HT1080 (cell line): ENCODE measurements around the gene NFYA. TPM values are rescaled to one million over a fixed set of nuclear protein-coding genes. Genes with fewer than 3 reads are reported as not detected.
"Not testable (repeated sequence)": the region's sequence is repeated elsewhere in the genome, so short reads cannot be mapped to it uniquely, and the experiment has no call there.

ENCODE experiments used
- DNase-seq: peaks from one replicate; pipeline ENCODE4 v3.0.0-alpha.2; 2015; ENCODE audit warnings: low read depth
- total RNA-seq: library from RNA; depleted of rRNA; stranded (reverse); fragments of >200 nt; shearing (Covaris generic); gene quantifications from 2 replicates; pipeline ENCODE4 v1.2.3, GENCODE V29; 2014; rRNA removed

NFYA gene
- total RNA-seq, 1 experiment from 2014 or later, result 11.8 TPM

DNA sequence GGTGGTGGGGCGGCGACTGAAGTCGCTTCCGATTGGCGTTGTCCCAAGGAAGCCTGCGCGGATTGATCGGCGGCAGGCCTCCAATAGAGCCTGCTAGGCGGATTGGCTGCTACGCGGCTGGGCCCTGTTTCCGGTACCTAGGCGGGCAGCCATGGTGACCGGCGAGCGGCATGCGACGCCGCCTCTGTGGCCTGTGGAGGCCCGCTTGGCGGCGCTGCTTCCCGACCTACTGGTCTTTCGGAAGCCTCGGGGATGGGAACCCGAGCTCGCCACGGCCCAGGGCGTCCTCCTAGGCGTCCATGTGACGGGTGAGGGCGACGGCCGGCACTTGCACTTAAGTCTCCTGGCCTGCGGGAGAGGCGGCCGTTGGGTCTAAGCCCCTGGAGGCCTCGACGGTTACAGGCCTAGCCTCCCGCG lies 28.1 kb downstream of the NFYA start:
- no peak for DNase-seq

DNA sequence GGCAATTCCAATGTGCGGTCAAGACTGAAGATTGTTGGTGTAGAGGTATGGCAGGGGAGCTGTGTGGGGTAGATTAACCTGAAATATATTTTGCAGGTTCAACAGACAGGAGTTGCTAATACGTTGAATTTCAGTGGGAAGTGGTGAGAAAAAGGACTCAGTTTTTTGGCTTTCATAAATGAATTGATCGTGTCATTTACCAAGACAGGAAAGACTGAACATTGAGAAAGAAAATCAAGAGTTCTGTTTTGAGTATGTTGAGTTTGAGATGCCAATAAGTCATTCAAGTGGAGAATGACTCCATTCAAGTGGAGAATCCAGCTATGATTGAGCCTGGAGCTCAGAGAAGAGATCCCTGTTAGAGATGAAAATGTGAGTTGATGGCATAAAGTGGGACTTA lies 31.1 kb downstream of the NFYA start:
- no peak for DNase-seq

DNA sequence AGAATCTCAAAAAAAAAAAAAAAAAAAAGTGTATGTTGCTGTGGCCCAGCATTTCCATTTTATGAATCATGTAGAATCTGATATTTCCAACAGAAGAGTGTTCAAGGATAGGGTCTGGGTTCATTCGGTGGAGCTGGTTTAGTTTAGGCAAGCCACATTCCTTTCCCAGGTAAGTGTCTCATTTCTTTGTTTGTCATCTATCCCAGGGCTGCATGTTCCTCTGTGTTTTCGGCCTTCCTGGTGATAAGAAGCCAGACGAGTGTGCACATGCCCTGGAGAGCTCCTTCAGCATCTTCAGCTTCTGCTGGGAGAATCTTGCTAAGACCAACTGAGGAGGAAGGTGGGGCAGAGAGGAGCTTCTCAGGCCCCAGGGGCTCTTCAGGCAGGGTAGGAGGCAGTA lies 38.2 kb downstream of the NFYA start:
- DNase-seq, result no peak

DNA sequence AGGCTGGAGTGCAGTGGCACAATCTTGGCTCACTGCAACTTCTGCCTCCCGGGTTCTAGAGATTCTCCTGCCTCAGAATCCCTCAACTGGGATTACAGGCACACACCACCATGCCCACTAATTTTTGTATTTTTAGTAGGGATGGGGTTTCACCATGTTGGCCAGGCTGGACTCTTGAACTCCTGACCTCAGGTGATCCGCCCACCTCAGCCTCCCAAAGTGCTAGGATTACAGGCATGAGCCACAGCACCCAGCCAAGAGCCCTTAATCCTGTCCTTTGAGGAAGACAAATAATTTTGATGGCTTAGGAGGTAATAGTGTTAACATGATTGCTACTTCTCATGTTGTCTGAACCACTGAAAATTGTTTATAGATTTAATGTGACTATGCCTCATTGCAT lies 42.3 kb downstream of the NFYA start:
- not testable (repeated sequence) for DNase-seq

DNA sequence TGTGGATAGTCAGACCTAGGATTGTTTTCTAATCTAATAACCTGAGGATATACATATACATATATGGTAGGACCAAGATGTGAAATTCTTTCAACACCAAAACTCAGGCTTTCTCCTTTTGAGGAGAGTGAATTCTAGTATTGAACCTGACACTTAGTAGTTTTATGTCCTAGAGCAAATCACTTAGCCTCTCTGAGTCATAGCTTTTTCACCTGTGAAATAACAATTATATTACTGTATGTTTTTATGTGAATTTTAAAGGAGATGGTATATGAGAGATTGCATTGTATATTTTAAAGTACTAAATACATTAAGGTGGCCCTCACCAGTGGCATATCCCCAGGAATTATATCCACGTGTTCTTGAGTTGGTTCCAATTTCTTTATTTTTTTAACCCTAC lies 46.7 kb downstream of the NFYA start:
- no peak for DNase-seq

DNA sequence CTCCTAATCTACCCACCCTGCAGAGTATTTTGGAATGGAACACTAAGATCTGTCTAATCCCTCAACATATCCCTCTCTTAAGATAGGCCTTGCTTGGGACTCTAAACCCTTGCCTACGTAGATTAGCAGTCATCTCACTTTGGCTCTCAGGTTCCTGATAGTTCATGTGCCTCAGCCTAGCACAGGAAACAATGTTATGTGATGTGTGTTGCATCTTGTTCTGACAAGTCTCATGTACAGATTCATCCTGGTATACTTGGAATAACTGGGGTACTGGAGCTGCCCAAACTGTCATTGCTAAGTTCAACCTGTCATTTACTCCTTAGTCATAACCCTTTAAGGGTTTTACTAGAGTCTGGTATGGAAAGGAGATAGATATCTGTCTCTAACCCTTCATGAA lies 47.3 kb downstream of the NFYA start:
- no peak for DNase-seq

DNA sequence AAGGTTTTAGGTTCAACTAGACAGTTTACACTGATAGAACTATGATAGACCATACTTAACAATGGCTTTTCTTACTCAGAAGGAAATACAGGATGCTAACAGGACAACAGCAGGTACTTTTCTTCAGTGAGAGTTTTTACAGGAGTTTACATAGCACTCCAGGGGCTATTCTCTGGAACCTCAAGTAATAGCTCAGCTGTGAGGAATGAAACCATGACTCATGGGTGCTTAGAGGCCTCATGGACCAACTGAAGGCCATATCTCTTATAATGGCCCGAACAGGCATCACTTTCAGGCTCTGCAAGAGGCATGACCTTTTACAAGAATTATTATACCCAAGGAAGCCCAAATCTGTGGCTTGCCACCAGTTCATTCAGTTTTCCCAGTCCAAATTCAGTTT lies 49.6 kb downstream of the NFYA start:
- DNase-seq, result no peak

DNA sequence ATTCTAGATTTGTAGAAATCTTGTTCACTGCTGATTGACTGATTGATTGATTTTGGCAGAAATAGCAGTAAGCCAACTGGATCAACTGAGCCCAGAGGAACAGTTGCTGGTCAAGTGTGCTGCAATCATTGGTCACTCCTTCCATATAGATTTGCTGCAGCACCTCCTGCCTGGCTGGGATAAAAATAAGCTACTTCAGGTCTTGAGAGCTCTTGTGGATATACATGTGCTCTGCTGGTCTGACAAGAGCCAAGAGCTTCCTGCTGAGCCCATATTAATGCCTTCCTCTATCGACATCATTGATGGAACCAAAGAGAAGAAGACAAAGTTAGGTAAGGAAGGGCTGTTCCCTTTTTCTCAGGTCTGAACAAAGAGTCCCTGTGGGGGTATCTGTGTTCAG lies 50.1 kb downstream of the NFYA start:
- no peak for DNase-seq

DNA sequence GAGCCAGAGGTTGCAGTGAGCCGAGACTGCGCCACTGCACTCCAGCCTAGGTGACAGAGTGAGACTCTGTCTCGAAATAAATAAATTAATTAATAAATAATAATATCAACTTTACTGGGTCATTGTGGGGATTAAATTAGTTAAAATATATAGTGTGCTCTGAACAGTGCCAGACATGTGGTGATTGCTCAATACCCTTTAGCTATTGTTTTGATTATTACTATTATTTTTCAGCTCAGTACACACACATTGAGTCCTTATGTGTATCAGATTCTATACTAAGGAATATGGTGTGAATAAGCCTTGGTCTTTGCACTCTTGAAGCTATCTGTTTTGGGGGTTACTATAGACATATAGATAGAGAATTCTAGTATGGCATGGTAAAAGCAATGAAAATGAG lies 52.5 kb downstream of the NFYA start:
- DNase-seq, result no peak

DNA sequence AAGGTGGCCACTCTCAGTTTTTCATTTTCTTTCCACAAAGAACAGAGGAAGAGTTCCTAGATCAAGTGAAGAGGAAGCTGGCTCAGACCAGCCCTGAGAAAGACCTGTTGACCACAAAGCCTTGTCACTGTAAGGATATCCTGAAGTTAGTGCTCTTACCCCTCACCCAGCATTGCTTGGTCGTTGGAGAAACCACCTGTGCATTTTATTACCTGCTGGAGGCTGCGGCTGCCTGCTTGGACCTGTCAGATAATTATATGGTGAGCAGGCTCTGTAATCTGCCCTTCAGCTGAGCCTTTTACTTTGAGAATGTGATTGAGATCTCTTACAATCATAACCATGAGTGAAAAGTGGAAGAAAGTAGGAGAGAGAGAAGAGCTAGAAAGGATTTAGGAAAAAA lies 59.5 kb downstream of the NFYA start:
- DNase-seq, result no peak

DNA sequence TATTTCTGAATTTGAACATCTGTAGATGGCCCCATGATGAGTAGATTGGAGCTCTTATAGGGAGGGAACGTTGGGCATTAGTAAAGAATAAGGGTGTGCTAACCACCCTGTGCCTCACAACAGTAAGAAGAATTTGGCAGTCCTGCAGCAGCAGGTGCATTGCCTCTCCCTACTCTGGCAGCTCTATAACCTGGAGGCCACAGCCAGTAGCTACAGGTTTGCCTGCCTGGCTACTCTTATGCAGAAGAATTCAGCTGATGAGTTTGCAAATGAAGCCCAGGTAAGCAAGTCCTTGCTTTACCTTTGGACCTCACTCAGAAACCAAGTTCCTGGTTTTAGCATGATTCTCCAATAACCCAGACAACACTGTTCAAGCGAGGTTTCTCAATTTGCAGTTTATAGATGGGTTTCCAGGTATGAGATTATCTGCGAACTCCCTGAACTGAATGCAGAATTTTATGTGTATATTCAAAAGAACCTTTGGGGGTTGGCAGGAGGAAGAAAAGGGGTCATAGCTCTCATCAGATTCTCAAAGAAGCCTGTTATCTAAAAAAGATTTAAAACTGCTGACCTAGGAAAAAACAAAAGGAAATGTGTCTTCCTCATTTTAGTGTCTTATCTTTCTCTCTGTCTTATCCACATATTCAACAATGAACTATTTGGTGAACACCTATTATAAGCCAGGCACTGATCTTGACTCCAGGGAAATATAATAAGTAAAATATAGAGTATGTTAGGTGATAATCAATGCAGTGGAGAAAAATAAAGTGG lies 62.5 kb downstream of the NFYA start:
- no peak for DNase-seq

DNA sequence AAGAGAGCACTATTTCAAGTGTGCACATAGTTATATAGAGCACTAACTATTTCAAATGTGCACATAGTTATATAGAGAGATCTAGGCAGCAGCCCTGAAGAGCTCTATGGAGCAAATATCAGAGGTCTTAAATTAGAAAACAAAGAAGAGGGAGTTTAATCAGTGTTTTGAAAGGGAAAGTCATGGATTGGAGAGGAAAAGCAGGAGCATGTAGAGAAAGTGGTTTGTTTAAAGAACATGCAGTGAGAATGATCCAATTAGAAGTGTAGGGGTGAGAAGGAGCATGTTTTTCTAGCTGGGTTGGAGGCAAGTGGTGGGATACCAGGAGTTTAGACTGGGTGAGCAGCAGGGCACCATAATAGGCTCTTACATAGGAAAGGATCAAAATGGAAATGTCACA lies 64.1 kb downstream of the NFYA start:
- no peak for DNase-seq

DNA sequence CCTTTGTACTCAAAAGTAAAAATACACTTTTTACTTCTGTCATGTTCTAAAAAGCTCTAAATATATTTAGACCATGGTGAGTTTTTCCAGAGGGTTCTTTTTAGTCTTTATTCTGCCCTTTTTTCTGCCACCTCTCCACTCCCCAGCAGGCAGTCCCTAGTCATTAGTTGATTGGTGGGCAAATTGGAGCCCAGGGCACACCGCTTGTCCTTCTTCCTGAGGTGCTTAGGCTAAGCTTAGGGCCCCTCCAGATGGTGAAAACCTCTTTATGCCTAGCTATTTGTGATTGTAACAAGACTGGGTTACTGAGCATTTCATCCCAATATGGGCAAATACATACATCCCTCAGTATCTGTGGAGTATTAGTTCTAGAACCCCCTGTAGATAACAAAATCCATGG lies 75.1 kb downstream of the NFYA start:
- no peak for DNase-seq

Other genes with a start within 250 kb of the NFYA start
- gene UNC5CL, start 33.8 kb upstream of the NFYA start, total RNA-seq, result 0.16 and 0.37 TPM in 2 replicates
- gene TSPO2, start 30.5 kb upstream of the NFYA start, total RNA-seq, result 0.34 and 0.43 TPM in 2 replicates
- not detected in 2 replicates for gene APOBEC2, start 19.8 kb upstream of the NFYA start, total RNA-seq
- gene OARD1, start 618 bp upstream of the NFYA start, total RNA-seq, result 19.0 and 25.5 TPM in 2 replicates
- 0.23 TPM in 1 of 2 replicates, not detected in the other for gene TREML1, start 81.4 kb downstream of the NFYA start, total RNA-seq
- 0.68 and 1.5 TPM in 2 replicates for gene TREM2, start 90.1 kb downstream of the NFYA start, total RNA-seq
- gene TREML2, start 128.2 kb downstream of the NFYA start, total RNA-seq, result not detected in 2 replicates
- gene TREML4, start 155.4 kb downstream of the NFYA start, total RNA-seq, result not detected in 2 replicates
- 0.57 TPM in 1 of 2 replicates, not detected in the other for gene TREM1, start 213.7 kb downstream of the NFYA start, total RNA-seq